Bronchial epithelial cell (primary cell): ENCODE data around the gene PAK5. TPM values are rescaled to one million over a fixed set of nuclear protein-coding genes. Genes with fewer than 3 reads are reported as not detected.

Source experiments
- DNase-seq: peaks from one replicate; pipeline ENCODE4 v3.0.0-alpha.2; 2010; ENCODE audit warnings: low read depth
- FAIRE-seq: peaks from 2 replicates; lab custom pipeline; 2011; peaks lifted over from hg19 to GRCh38; lab: Jason Lieb, UNC
- H3K27me3 ChIP-seq: 2 replicates; pipeline ENCODE4 v1.5.1; 2011; ENCODE audit warnings: low read length; ENCODE audit not compliant: control insufficient read depth, insufficient read depth
- H3K36me3 ChIP-seq: 2 replicates; pipeline ENCODE4 v1.5.1; 2011; ENCODE audit warnings: low read length; ENCODE audit not compliant: control insufficient read depth, insufficient read depth
- H3K4me3 ChIP-seq: 2 replicates; pipeline ENCODE4 v1.5.1; 2011; ENCODE audit warnings: mild to moderate bottlenecking, low read depth, low read length, control low read depth
- CTCF ChIP-seq: IDR thresholded peaks from 2 replicates; pipeline ENCODE4 v1.5.1; 2011; ENCODE audit warnings: mild to moderate bottlenecking, moderate library complexity, low read length, control low read depth, inconsistent platforms; ENCODE audit not compliant: insufficient read depth, severe bottlenecking
- total RNA-seq: library from RNA; depleted of rRNA; stranded (reverse); fragments of >200 nt; gene quantifications from 2 replicates; pipeline ENCODE4 v1.2.1, GENCODE V29; 2014

The PAK5 gene
- total RNA-seq, 1 donor from 2014 or later, result not detected

GRCh38 chr20:9792674-9793073, 46.2 kb downstream of the PAK5 start:
- Histone ChIP-seq H3K36me3 (no peaks in the 10 kb centered on the region), H3K4me3 (no peak overlapping the region), H3K27me3 (no peaks in the 10 kb centered on the region)
- no peak for TF ChIP-seq CTCF
- FAIRE-seq (no peak), DNase-seq (peak; percentile 1)

- DNase-seq, result no peak
- no peaks in the 10 kb centered on the region for H3K27me3 ChIP-seq
- TF ChIP-seq CTCF, result no peak
- H3K36me3 ChIP-seq, result no peaks in the 10 kb centered on the region
- no peak for FAIRE-seq
- H3K4me3 ChIP-seq, result no peak overlapping the region
Measured at GRCh38 chr20:9789131-9789530, 49.7 kb downstream of the PAK5 start.

- no peak for TF ChIP-seq CTCF
- no peaks in the 10 kb centered on the region for H3K36me3 ChIP-seq
- DNase-seq (no peak), FAIRE-seq (no peak)
- H3K4me3 ChIP-seq, result no peak overlapping the region
- no peaks in the 10 kb centered on the region for H3K27me3 ChIP-seq
Measured at GRCh38 chr20:9775176-9775575, 63.7 kb downstream of the PAK5 start.

- no peaks in the 10 kb centered on the region for H3K36me3 ChIP-seq
Measured at GRCh38 chr20:9769954-9770353, 68.9 kb downstream of the PAK5 start.

GRCh38 chr20:9761476-9761875, 77.4 kb downstream of the PAK5 start:
- FAIRE-seq (no peak), DNase-seq (no peak)
- Histone ChIP-seq H3K36me3 (no peaks in the 10 kb centered on the region), H3K27me3 (no peaks in the 10 kb centered on the region), H3K4me3 (no peak overlapping the region)
- no peak for TF ChIP-seq CTCF

More at GRCh38 chr20:9769954-9770353, 68.9 kb downstream of the PAK5 start:
- Histone ChIP-seq H3K27me3 (no peaks in the 10 kb centered on the region), H3K4me3 (no peak overlapping the region)
- DNase-seq (no peak), FAIRE-seq (no peak)
- TF ChIP-seq CTCF, result no peak

GRCh38 chr20:9759392-9759791, 79.5 kb downstream of the PAK5 start:
- H3K27me3 ChIP-seq, result no peaks in the 10 kb centered on the region
- no peaks in the 10 kb centered on the region for H3K36me3 ChIP-seq
- H3K4me3 ChIP-seq, result no peak overlapping the region
- no peak for TF ChIP-seq CTCF
- FAIRE-seq (no peak), DNase-seq (no peak)
